Measurements from ENCODE around the gene CYP2W1.
"Not testable (repeated sequence)": the region's sequence is repeated elsewhere in the genome, so short reads cannot be mapped to it uniquely, and the experiment has no call there.

Gene CYP2W1

DNA sequence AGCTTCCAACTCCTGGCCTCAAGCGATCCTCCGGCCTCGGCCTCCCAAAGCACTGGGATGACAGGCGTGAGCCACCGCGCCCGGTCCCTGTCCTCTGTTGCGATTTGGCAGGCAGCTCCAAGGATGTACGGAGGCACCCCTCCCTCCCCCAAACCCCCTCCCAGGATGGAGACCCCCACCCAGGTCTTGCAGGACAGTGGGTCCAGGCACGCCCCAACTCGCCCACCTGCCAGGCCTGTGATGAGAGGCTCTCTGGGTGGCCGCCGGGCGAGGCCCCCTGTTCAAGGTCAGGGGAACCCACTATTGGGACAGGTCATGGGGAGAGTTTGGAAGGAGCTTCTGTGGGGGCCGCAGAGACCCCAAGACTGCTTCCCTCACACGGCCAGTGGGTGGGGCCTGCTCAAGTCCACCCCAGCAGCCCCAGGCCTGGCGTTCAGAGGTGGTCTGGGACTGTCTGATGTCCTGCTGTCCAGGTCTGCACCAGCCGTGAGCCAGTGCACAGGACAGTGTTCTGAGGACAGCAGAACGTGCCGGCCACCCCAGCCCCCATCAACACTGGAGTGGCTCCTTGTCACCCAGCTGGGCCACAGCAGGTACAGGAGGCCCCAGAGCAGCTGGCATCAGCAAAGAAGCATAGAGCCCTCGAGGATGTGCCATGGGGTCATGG lies 31.0 kb upstream of the CYP2W1 start:
- DNase-seq = no peak

DNA sequence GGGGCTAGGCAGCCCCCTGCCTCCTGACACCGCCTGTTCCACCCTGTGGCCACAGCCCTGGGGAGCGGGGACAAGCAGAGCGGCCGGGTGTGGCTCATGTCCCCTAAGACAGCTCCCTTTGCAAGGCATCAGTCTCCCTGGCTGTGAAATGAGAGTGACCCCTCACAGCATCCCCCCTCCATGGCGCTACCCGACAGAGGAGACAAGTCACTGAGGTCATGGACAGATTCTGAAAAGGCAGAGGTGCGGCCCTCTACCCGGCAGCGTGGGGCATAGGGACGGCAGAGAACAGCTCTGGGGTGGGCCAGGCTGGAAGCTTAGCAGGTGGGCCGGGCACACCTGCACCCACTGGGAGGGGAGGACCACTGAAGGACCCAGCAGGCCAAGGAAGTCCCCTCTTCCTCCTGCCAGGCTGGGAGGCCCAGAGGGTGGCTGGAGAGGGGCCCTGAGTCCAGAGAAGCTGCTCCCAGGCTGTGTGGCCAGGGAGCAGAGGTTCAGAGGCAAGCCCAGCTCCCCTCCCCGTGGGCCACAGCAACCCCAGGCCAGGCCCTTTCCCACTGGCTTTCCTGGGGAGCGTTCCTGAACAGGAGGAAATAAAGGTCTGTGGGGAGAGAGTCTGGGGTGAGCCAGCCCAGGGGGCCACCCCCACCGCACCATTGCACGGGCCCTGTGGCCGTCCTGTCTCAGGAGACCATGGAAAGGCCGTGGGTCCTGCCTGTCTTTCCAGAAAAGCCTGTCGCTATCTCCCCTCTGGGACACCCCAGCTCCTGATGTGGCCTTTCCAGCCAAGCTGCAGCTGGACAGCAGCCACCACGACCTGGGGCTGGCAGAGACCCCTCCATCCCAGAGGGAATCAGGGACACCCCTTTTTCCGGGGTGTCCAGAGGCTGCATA lies 30.2 kb upstream of the CYP2W1 start:
- no peak for DNase-seq

DNA sequence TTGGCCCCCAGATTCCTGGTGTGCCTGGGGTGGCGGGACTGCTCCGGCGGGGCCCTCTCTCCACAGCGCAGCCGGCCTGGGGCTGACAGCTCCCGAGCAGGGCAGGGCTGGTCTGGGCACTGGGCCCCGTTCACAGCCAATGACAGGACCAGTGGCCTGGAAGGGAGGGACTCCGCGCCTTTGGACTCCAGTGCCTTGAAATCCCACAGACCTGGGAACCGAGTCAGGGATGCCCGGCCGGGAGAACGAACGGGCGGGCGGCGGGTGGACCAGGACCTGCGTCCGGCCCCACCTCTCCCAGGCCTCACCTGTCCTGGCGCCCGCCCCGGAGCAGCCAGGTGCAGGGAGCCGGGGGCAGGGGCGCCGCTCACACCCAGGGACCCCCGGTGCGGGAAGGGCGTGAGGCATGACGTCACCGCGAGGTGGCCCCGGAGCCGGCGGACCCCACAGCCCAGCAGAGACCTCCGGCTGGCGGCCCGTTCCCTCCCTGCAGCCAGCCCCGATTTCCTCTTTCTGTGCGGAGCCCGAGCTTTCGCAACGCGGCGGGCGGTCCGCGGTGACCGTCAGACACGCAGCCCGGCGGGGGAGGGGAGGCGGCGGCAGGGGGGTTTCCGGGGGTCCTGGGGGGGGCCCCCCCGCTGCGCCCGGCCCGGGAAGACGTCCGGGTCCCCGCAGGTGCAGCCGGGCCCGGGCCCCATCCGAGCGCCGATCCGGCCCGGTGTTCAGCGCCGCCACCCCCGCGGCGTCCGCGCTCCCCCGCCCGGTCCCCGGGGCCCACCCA lies 29.2 kb upstream of the CYP2W1 start:
- DNase-seq = no peak

DNA sequence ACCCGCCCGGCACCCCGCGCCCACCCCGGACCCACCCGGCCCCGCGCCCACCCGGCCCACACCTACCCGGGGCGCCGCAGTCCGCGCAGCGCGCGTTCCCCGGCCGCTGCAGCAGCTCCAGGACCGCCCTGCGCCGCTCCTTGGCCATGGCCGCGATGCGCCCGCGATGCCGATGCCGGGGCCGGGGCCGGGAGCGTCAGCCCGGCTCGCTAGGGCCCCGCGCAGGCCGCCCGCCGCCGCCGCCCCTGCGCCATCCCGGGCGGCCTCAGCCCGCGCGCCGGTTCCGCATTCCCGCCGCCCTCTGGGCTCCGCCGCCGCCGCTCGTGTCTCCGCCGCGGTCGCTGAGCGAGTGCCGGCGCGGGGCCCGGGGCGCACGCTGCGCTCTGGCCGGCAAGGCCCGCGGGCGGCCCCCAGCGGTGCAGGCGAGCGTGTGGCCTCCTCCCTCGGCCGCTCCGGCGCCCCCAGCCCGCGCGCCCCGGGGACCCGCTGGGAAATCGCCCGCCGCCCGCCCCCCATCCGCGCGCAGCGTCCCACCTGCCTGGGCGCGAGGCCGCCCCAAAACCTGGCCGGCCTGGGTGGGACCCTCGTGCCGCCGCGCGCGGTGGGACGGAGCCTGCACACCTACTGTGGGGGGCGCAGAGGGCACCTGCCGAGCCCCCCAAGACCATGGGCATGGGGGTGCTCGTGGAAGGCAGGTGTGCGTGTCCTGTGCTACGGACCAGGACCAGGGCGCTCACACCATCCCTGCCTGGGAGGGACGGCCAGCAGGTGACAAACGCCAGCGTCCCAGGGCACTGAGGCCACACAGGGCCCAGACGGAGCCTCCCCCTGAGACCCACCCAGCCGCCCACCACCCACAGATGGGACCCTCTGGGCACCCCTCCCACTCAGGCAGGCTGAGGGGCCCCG lies 28.4 kb upstream of the CYP2W1 start, which contains the start of gene ADAP1:
Gene ADAP1, minus strand, starts transcription at position 351 of the 909 bp plus-strand sequence. Its CDS starts 203 bp downstream, at position 148.
- DNase-seq = no peak

DNA sequence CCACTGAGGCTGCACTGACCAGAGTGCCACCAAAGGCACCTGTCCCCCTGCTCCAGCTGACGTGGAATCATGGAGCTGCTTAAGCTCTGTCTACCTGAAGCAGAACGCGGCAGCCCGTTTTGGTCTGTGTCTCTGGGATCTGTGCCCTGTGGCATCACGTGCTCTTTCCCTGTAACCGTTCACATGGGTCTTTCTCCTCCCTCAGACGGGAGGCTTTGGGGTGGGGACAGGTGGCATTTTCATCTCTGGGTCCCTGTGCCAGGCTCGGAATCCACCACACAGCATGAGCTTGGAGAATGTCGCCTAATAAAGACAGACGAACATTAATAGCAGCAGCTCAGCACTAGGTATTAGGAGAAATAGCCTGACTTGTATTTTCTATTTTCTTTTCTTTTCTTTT lies 26.9 kb upstream of the CYP2W1 start:
- DNase-seq = no peak

DNA sequence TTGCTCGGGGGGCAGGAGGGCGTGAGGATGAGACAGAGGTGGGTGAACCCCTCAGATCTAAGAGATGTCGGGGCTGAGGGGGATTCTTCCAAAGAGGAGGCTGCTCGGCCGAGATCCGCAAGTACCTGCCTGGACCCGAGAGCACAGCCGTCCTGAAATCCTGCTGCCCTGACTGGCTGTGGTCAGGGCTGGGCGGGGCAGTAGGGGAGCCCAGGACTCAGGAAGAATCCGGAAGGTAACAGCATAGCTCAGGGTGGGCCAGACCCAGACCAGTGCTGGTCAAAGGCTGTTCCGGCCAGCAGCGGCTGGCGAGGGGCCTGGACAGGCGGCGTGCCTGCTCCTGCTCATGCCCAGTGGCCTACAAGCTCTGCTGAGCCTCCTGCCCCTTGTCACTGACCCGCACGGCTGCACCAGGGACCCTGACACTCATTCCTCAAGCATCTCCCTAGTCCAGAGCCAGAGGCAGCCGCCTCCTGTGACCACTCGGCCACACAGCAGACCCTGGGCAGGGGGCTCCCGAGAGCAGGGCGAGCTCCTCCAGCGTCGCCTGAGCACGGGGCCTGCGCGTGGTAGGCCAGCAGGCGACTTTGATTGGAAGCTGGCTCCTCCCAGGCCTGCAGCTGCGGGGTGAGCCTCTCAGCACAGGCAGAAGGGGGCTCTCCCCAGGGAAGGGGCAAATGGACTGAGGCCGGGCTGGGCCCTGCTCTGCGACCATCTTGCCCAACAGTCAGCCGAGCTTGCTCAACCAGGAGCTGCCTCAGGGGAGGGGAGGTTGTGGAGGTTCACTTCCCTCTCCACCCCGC lies 25.4 kb upstream of the CYP2W1 start:
- no peak for DNase-seq

DNA sequence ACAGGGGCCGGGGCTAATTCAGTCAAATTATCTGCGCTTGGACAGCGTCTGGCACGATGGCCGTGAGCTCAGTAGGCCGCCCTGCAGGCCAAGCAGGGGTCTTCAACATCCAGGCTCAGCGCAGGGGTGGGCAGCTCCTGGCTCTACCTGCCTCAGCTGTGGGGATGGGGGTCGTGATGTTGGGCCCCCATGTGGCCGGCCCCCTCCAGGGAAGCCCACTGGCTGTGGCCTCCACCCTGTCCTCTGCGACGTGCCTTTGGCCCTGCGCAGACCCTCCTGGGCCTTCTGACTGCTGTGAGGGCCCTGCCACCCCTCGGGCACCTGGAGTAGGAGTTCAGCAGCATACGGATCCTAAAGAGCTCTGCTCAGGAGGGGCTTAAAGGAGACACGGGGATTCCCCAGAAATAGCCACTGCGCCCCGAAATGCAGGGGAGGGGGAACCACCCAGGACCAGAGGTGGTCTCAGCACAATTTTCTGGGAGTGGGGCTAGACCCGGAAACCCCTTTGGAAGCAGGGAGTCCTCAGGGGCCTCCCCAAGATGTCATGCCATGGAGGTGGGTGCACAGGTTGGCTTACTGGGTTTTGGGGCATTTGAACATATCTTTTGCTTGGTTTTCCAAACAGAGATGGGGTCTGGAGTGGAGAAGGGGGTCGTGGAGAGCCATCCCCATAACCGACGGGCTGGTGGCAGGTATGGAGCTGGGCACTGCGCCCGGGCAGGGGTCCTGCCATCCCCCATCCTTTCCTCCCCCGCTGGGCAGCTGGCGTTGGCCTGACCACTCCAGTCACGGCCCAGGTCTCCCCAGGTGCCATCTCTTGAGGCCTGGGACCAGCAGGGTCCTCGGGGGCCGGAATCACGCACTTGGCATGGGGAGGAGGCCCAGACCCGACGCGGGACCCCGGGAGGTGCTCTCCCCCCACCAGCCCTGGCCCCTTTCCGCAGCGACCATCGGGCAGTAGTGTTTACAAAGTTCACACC lies 24.5 kb upstream of the CYP2W1 start:
- no peak for DNase-seq

DNA sequence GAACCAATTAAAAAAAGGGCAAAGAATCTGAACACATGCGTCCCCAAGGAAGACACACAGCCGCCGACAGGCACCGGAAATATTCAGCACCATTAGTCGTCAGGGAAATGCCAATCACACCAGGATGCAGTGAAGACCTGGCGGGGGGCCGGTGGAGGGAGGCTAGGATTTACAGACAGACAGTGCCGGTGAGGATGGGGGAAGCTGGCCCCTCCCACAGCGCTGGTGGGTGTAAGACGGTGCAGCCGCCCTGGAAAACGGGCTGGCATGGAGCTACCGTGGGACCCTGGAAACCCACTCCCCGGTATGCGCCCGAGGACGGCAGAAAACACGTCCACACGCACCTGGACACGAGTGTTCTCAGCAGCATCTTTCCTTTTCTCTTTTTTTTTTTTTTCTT lies 23.7 kb upstream of the CYP2W1 start:
- no peak for DNase-seq

DNA sequence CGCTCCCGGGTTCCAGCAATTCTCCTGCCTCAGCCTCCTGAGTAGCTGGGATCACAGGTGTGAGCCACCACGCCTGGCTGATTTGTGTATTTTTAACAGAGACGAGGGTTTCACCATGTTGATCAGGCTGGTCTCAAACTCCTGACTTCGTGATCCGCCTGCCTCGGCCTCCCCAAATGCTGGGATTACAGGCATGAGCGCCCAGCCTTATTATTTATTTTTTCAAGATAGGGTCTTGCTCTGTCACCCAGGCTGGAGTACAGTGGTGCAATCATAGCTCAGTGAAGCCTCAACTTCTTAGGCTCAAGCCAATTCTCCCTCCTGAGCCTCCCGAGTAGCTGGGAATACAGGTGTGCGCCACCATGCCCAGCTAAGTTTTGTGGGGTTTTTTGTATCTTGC lies 23.2 kb upstream of the CYP2W1 start:
- DNase-seq = not testable (repeated sequence)

DNA sequence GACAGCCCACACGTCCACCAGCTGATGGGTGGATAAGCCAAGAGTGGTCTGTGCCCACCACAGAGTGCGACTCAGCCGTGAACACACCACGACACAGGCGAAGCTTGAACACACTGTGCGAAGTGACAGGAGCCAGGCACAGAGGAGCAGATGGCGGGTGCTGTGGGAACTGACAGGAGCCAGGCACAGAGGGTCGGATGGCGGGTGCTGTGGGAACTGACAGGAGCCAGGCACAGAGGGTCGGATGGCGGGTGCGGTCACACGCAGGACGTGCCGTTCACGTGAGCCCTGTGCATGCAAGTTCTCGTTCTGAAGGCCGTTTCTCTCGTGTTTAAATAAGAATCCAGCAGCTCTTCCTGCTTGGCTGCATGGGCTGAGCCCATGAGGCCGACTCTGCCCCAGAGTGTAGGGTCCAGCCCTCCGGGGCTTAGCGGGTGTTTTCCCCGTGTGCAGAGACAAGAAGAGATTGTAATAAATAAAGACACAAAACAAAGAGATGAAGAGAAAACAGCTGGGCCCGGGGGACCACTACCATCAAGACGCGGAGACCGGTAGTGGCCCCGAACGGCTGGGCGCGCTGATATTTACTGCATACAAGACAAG lies 22.6 kb upstream of the CYP2W1 start:
- no peak for DNase-seq

DNA sequence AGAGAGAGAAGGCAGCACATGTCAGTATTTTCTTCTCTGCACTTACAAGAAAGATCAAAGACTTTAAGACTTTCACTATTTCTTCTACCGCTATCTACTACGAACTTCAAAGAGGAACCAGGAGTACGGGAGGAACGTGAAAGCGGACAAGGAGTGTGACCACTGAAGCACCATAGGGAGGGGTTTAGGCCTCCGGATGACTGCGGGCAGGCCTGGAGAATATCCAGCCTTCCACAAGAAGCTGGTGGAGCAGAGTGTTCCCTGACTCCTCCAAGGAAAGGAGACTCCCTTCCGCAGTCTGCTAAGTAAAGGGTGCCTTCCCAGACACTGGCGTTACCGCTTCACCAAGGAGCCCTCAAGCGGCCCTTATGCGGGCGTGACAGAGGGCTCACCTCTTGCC lies 22.0 kb upstream of the CYP2W1 start:
- not testable (repeated sequence) for DNase-seq

DNA sequence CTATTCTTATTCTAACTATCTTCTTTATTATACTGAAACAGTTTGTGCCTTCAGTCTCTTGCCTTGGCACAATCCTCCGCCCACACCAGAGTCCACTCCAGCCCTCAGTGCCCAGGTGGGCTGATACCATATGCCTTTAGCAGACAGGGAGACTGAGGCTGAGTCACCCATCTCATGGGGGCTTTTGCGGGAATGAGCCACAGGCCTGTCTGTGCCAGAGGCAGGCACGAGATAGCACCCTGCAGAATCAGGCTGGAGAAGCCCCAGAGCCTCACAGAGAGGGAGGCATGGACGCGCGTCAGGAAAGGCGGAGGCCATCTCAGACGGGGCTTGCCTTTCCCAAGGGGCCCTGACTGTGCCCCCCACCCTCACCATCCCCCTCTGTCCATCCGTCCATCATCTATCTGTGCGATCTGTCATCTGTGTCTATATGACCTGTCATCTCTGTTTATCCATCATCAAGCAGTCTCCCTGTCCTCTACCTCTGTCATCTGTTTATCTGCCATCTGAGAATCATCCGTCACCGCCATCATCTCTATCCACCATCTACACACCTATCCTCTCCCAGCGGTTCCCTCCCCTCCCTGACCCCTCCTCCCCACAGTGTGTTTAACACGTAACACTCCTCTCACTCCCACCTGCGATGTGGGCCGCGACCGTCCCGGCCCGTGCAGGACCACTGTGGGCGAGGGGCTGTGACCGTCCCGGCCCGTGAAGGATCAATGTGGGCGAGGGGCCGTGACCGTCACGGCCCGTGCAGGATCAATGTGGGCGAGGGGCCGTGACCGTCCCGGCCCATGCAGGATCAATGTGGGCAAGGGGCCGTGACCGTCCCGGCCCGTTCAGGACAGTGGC lies 21.2 kb upstream of the CYP2W1 start:
- no peak for DNase-seq

DNA sequence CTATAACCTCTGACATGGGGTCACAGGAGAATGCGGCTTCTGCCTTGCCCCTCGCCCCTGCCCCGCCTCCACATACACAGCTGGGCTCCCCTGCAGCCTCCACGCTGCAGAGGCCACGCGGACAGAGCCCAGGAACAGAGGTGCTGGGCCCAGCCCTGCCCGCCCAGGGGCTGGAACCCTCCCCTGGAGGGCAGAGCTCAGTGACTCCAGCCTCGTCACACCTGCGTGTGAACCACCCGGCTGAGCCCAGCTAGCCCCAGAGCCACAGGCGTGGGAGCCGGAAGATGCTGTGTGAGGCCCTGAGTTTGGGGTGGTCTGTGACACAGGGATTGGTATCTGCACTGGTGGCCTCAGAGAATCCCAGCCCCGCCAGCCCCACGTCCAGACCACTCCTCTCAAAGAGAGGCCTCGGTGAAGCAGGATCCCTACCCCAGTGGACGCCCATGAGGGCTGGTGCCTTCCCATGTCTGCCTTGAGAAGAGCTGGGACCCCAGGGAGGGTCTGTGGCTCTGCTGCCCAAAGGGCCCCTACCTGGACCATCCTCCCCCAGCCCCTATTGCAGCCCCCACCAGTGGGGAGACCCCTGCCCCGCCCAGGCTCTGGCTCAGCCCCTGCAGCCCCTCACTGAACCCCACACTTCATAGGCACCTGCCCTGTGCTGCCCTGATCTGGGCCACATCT lies 20.4 kb upstream of the CYP2W1 start:
- DNase-seq = no peak

DNA sequence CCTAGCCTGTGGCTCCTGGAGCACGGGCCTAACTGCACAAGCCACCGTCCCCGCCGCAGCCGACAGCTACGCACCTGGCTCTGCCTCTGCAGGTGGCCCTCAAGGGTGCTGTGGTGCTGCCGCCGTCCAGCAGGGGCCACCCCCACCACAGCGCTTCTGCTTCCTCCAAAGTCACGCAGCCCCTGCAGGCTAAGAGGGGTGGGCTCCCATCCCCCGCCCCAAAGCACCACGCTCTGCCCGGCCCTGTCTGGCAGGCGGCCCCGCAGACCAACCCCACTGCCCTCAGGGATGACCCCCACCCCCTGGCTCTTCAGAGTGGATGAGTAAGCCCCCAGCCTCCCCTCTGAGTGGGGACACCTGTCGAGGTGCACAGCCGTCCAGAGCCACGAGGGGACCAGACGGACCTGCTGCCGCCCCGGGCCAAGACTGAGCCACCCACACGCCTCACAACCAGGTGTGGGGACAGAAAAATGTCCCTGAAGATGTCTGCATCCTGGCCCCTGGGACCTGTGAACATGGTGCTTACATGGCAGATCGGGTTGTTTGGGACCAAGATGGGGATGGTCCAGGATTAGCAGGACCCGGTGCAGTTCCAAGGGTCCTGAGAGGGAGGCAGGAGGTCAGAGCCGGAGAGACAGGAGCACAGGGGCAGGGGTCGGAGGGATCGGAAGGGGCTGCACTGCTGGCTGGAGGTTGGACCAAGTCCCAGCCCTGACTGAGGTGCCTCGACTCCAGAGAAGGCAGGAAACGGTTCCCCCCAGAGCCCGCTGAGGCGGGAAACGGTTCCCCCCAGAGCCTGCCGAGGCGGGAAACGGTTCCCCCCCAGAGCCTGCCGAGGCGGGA lies 19.5 kb upstream of the CYP2W1 start:
- no peak for DNase-seq

DNA sequence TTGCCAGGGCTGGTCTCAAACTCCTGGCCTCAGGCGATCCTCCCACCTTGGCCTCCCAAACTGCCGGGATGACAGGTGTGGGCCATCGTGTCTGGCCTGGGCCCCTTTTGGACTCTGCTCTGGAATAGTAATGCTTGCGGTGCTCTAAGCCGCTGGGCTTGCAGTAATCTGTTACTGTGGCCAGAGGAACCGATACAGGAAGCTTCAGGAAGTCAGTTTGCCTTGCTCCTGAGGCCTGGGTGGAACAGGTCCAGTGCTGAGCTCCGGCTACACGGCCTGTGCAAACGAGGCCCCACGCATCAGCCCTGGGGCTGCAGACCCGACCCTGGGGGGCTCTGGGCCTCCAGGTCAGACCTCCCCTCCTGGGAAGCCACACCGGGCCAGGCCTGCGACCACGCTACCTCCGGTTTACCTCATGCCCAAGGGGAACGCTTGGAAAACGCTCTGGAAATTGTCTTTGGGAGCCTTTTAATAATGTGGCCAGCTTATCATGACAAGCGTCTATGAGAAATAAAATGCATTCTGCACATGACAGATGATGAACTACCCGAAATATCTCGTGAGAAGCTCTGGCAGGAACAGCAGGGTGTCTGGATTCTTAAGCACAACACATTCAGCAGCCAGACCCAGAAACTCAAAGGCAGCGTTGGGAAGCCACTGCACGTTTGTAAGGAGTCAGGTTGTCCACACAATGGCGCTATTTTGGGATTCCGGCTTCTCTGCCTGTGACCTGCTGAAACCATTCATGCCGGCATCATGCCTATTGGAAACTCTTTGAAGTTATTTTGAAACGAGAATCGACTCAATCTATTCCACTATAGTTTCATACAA lies 18.4 kb upstream of the CYP2W1 start:
- no peak for DNase-seq

Data from NCI-H1417 treated with DMSO at 0.1 percent for 48 hours (cell line).